GM19455 (cell line): ENCODE measurements around the gene ACER3.
A peak's percentile ranks its signal among the peaks of the same experiment; 100 is the strongest.
"Not testable (repeated sequence)": the region's sequence is repeated elsewhere in the genome, so short reads cannot be mapped to it uniquely, and the experiment has no call there.

Experiments
- ATAC-seq: cut with Tn5 transposase; IDR thresholded peaks from one replicate; pipeline ENCODE4 v1.9.1; 2021; ENCODE audit not compliant: unreplicated experiment

Gene ACER3

DNA sequence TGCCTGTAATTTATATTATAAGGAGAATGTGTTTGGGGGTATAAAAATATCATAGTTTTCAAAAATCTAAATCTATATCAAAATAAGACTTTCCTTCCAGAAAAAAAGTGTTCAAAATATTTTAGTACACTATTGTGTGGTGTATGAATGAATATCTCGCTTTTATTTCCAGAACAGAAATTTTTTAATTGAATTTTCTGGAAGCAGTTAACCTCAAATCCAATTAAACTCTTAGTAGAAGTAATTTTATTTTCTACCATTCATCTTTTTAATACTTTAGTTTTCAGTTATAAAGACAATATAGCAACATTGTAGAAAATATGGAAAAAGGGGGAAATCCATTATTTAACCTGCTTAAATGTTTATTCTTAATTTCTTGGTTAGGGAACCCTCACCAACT, 58.7 kb downstream of the ACER3 start:
- ATAC-seq, result no peak

DNA sequence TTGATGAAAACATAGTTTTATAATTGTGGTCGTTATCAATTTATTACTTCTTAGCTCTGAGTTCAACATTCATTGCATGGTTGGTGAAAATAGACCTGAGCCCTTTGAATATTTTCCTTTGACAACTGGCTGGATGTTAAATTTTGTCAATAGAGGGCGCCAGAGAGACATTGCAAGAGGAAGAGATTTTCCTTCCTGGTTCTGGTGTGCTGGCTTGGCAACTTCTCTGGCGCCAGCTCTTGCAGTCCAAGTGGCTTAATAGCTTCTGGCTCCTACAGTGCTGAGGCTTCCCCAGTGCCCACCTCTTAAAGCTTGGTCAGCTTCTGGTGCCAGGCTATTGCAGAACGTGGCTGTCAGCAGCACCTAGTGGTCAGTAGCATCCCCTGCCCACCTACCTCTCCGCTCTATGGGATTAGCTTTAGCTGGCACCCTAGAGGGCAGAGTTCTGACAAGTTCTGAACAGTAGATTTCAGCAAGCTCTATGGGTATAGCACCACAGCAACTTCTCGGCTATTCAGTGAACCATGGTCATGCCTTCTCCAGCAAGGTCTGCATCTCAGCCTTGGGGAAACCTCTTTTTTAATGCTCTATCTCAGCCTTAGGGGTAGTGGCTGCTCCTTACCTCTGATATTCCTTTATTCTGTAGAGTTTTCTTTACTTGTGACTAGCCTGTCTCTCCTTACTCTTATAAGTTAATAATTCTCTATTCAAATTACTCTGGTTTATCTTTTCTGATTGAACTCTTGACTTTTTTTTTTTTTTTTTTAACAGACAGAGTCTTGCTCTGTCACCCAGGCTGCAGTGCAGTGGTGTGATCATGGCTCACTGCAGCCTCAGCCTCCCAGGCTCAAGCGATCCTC, 59.4 kb downstream of the ACER3 start:
- peak; percentile 62 for ATAC-seq

DNA sequence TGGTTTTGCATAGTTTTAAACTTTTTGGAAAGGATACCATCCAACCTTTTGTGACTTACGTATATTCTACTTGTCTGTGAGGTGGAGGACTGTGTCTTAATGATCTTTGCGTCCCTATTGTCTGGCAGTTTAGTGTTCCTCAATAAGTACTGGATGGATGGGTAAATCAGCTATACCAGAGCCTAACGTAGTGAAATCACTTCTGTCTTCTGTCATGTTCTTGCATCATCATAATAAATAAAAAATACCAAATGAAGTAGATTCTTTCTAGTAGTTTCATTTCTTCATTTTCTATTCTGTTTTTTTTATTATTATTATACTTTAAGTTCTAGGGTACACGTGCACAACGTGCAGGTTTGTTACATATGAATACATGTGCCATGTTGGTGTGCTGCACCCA, 66.4 kb downstream of the ACER3 start:
- no peak for ATAC-seq

DNA sequence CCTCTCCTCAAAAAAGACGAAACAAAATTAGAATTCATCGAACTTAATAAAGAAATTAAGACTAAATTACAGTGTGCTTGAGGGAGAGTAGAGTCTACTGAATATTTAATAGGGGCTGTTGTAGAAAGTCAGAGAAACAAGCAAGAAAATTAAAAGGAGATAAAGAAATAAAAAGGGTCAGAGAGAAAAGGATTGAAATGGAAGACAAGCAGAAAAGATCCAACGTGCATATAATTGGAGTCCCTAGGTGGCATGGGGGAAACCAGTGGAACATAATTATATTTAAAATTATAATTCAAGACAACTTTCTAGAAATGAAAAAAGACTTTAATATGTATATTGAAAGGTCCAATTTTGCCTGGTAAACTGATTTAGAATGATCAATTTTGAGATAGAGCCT, 74.3 kb downstream of the ACER3 start:
- no peak for ATAC-seq

- no peak for ATAC-seq
These were observed 78.5 kb downstream of the ACER3 start for GRCh38 chr11:76939219-76939631.

- no peak for ATAC-seq
These were observed 83.5 kb downstream of the ACER3 start for GRCh38 chr11:76944225-76944624.

GRCh38 chr11:76946223-76946622, 85.5 kb downstream of the ACER3 start:
- ATAC-seq, result no peak

DNA sequence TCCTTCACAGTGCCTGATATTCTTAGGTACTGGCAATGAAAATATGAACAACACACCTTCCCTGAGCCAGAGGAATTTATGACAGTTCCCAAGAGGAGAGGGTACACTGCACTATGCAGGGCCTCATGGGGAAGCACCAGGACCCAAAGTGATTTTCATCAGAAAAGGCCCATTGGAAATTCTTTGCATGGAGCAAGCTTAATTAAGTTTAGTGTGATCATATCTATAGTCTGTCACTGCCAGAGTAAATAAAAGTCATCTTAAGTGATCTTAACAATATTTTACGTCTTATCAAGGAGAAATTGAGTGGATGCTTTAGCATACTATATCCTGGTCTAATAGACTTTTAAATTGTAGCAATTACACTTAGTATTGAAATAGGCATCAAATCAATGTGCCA, 86.5 kb downstream of the ACER3 start:
- ATAC-seq, result no peak

- ATAC-seq, result no peak
These were observed 87.1 kb downstream of the ACER3 start for GRCh38 chr11:76947800-76948199.

- no peak for ATAC-seq
These were observed 94.9 kb downstream of the ACER3 start for GRCh38 chr11:76955459-76956114.

GRCh38 chr11:76962583-76963416, 102.1 kb downstream of the ACER3 start:
- ATAC-seq, result no peak

DNA sequence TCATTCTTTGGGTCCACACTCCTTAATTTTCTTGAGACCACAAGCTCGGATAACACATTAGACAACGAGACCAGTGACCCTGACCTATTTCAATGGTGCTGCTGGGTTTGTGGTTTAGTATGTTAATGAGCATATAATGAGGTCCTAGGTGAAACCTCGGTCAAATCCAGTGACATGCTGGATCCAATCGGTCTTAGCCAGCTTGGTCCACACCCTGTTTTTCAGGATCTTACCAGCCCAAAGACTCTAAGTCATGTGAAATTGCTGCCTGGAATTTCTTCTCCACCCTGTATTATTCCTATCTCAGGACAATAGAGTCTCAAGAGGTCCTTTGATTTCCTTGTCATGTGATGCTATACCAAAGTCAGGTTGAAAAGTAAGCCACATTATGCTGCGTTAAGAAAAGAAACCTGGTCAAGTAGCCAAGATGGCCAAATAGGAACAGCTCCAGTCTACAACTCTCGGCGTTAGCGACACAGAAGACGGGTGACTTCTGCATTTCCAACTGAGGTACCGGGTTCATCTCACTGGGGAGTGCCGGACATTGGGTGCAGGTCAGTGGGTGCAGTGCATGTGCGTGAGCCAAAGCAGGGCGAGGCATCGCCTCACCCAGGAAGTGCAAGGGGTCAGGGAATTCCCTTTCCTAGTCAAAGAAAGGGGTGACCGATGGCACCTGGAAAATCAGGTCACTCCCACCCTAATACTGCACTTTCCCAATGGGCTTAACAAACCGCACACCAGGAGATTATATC, 102.9 kb downstream of the ACER3 start:
- not testable (repeated sequence) for ATAC-seq

DNA sequence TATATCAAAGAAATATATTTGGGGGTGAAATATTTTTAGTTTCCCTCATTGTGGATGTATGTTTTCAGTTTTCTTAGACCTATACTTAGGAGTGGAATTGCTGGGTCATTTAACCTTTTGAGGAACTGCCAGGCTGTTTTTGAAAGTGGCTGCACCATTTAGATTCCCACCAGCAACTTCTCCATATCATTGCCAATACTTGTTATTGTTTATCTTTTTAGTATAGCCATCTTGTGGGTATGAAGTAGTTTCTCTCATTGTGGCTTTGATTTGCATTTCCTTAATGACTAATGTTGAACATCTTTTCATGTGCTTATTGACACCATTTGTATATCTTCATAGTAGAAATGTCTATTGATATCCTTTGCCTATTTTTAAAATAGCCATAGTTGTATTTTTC, 111.3 kb downstream of the ACER3 start:
- no peak for ATAC-seq

GRCh38 chr11:76974179-76974891, 113.6 kb downstream of the ACER3 start:
- ATAC-seq, result no peak

GRCh38 chr11:76975513-76975912, 114.8 kb downstream of the ACER3 start:
- ATAC-seq, result no peak

DNA sequence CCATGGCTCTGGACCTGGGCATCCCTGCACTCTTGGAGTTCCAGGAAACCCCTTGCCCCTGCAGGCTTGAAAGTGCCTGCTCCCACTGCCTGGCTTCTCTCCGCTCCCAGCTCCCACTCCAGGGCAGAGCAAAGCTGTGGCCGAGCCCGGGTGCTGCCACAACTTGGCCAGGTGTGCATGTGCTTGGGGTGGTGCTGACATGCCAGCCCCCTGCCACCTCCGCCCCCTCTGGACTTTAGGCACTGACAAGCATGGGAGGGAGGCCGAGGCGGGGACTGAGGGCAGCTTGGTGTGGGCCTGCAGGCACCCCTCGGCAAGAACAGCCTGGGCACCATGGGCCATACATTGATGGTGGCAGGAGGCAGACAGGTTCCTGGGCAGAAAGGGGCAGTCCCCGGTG, 117.1 kb downstream of the ACER3 start:
- no peak for ATAC-seq

DNA sequence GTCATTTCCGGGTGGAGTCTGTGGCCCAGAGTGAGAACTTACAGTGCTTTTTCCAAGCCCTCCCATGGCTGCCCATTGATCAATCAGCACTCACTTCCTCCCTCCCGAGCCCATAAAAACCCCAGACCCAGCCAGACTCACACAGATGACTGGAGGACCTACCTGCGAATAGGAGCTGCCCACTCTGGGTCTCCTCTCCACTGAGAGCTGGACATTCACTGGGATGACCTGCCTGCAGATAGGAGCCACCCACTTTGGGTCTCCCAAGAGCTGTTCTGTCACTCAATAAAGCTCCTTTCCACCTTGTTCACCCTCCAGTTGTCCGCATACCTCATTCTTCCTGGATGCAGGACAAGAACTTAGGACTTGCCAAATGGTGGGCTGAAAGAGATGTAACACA, 117.5 kb downstream of the ACER3 start:
- ATAC-seq, result no peak

GRCh38 chr11:76978818-76979217, 118.1 kb downstream of the ACER3 start:
- no peak for ATAC-seq

DNA sequence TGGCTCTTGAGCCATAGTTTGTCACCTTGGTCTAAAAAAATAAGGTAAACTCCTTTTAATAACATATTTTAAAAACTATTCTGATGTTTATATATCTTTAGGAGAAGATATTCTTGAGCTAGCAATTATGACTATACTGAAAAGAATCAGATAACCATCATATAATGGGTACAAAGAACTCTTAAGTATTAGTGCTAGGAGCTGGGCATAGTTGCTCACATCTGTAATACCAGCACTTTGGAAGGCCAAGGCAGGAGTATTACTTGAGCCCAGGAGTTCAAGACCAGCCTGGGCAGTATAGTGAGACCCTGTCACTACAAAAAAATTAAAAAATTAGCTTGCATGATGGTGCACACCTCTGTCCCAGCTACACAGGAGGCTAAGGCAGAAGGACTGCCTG, 119.5 kb downstream of the ACER3 start:
- ATAC-seq, result no peak

GRCh38 chr11:76984743-76985142, 124.0 kb downstream of the ACER3 start:
- ATAC-seq, result no peak
